NCI-H345 (cell line): ENCODE results near the gene JPT2.

Experiments used
- DNase-seq: peaks from one replicate; lab custom pipeline; 2025; lab: John Stamatoyannopoulos, UW

JPT2 gene, protein sequence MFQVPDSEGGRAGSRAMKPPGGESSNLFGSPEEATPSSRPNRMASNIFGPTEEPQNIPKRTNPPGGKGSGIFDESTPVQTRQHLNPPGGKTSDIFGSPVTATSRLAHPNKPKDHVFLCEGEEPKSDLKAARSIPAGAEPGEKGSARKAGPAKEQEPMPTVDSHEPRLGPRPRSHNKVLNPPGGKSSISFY

DNA sequence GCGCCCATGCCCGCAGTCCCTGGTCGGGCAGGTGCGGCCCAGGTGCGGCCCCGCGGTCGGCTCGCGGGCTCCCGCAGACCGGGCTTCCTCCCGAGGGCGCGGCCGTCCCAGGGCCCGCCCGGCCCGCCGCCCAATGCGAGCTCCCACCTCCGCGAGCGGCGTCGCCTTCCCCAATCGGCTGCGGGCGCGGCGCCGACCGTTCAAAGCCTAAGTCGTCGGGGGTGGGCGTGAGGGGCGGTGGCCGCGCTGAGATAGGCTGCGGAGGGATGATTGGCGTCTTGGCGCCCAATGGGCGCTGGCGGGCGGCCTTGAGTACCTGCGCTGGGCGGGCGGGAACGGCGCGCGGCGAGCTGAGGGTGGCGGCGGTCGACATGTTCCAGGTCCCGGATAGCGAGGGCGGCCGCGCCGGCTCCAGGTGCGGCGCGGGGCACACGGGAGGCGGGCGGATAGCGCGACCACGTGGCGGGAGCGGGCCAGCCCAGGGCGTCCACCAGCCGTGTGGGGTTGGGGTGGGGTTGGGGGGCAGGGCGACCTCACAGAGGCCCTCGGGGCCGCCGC is at the start of gene JPT2:
JPT2 (plus strand) TSS at position 338 of the 558 bp plus-strand sequence; CDS start at position 372, 34 bp downstream.
- DNase-seq: peak; percentile 98

- no peak for DNase-seq
Measured at GRCh38 chr16:1630450-1631213, 47.4 kb upstream of the JPT2 start.

DNA sequence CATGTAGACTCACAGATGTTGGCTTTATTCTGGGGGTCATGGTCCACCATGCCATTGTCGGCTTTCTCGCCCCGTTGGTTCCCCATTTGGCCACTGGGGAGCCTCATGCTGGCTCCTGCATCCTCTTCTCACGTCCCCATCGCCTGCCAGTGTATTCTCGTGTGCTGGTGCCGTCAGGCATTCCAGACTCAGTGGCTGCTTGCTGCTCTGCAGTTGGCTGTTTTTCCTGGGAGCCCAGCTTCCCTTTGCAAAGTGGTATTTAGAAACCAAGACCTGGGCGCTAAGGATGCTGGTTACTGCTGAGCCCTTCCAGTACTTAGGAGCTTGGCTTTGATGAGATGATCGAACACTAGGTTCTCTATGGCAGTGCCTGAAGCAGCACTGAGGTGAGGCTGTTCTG is 46.8 kb upstream of the JPT2 start:
- DNase-seq: no peak

DNA sequence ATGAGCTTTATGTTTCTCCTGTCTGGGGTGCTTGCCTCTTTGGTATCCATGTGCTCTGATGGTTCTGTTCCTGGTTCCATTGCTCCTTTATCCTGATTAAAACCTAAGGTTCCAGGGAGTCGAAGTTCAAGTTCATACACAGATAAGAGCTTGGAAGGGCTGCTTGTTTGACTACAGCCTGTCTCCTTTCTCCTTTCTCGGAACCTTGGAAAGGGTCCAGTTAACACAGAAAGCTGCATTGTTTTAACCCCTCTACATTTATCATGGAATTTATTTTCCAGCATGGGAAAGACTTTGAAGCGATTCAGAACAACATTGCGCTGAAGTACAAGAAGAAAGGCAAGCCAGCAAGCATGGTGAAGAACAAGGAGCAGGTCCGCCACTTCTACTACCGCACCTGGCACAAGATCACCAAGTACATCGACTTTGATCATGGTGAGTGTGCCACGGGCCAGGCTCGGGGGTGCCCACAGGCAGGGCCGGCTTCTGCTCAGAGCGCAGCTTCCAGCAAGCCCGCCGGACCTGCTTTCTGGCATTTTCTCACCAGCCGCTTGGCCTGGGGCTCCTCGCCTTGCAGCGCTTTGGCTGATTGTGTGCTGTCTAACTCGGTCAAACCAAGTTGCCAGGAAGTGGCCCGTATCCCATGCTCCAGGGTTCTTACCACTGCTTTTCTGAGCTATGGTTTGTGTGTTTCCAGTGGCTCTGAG is 46.0 kb upstream of the JPT2 start:
- no peak for DNase-seq

- no peak for DNase-seq
Measured at GRCh38 chr16:1632638-1632970, 45.5 kb upstream of the JPT2 start.

DNA sequence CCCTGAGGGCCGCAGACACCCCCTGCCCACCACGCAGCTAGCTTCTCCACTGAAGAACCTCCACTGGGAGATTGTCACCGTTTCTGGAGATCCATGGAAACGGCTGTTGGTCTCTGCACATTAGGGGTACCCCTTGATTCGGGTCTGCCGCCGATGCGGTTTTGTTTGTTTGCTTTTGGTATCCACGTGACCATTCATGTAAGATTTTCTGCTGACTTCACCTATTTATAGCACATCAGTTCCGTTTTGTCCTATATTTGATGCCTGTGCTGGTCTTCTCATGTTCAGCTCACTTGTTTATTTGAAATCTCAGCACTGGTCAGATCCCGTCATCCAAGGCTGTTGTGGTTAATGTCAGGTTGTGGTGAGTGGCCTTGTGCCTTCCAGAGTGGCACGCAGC is 44.8 kb upstream of the JPT2 start:
- DNase-seq: no peak

- no peak for DNase-seq
Measured at GRCh38 chr16:1634541-1634940, 43.5 kb upstream of the JPT2 start.

GRCh38 chr16:1635070-1635469 is 43.0 kb upstream of the JPT2 start:
- no peak for DNase-seq

- DNase-seq: no peak
Measured at GRCh38 chr16:1637526-1637925, 40.6 kb upstream of the JPT2 start.

DNA sequence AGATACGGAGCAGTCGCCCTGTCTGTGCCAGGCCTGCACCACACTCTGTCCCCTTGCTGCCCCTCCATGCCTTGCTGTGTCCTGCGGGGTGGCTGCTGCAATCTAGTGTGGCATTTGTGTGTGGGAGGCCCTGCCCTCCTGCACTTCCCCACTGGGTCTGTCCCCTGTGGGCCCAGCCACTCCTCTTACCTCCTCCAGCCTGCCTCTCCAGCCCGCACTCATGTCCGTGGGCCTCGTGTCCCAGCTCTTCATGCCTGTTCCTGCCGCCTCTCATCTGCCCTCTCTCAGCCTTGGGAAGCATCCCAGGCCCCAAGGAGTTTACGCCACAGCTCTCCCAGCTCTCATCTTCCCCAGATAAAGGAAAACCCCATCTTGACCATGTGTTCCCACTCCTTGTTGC is 39.3 kb upstream of the JPT2 start:
- no peak for DNase-seq

- DNase-seq: no peak
Measured at GRCh38 chr16:1639282-1639681, 38.8 kb upstream of the JPT2 start.

- DNase-seq: no peak
Measured at GRCh38 chr16:1639860-1640259, 38.2 kb upstream of the JPT2 start.

GRCh38 chr16:1640261-1640941 is 37.7 kb upstream of the JPT2 start:
- no peak for DNase-seq

DNA sequence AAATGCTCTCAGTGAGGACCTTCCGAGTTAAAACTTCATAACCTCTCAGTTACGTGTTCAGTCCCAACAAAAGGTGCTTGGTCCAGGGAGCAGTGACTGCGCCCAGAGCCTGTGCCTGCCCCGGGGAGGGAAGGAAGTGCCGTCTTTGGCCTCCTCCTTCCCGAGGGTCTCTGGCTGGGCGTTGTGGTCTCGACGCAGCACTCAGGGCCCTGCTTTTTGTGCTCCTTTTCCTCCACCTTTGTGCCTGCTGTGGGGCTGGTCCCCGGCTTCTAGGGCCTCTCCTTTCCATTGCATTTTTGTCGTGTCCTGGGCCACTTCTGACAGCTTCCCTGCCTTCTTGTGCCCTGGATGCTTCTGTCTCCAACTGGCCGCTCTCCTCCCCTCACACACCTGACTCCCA is 36.8 kb upstream of the JPT2 start:
- DNase-seq: no peak

GRCh38 chr16:1642148-1642547 is 35.9 kb upstream of the JPT2 start:
- DNase-seq: no peak

- DNase-seq: no peak
Measured at GRCh38 chr16:1642753-1643152, 35.3 kb upstream of the JPT2 start.

GRCh38 chr16:1643521-1643920 is 34.6 kb upstream of the JPT2 start:
- no peak for DNase-seq

- peak; percentile 78 for DNase-seq
Measured at GRCh38 chr16:1645914-1646525, 32.1 kb upstream of the JPT2 start.

GRCh38 chr16:1647856-1648255 is 30.2 kb upstream of the JPT2 start:
- DNase-seq: no peak

DNA sequence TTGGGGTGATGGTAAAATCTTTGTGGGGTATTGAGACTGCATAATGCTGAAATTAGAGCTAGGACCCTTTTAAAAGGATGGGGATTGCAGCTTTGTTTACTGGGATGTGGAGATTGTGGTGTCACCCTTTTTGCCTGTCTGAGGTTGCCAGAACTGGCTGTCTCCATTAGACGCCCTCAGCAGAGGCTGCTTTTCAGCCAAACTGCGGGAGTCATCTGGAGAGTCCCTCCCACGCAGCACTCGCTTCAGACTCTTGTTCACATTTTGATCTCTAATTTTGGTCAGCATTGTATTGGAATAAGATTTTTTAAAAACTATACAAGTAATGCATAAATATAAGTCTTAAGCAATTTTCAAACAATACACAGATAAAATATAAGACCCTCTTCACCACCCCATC is 27.9 kb upstream of the JPT2 start:
- no peak for DNase-seq

- no peak for DNase-seq
Measured at GRCh38 chr16:1651094-1651973, 26.7 kb upstream of the JPT2 start.
